SK-N-SH (cell line): ENCODE results near the gene PPP1R16B. TPM values are rescaled to one million over a fixed set of nuclear protein-coding genes. Genes with fewer than 3 reads are reported as not detected.

Experiments
- CTCF ChIA-PET: fragments of 300-600, 350-600 bp; formaldehyde crosslinking; extraction: SDS; loops from one replicate; lab custom pipeline; 2021; lab: Yijun Ruan, JAX
- POLR2A ChIA-PET: fragments of 350-600 bp; sonication (Branson Sonifier 250); formaldehyde crosslinking; extraction: SDS; loops from one replicate; lab custom pipeline; 2020; ENCODE audit warnings: antibody characterized with exemption, inconsistent platforms; lab: Yijun Ruan, JAX
- DNase-seq: peaks from one replicate; pipeline ENCODE4 v3.0.0; 2012
- H2AFZ ChIP-seq: fragments of 200-600 bp; sonication (generic); 2 replicates; pipeline ENCODE4 v1.8.1; 2016; ENCODE audit warnings: antibody characterized with exemption, mild to moderate bottlenecking, low read depth
- H3F3A ChIP-seq: fragments of 200-600 bp; sonication (generic); replicated peaks from 2 replicates; pipeline ENCODE3; 2016; ENCODE audit warnings: antibody characterized with exemption, mild to moderate bottlenecking; ENCODE audit not compliant: insufficient read depth
- H3K27ac ChIP-seq, 2 experiments: fragments of 200-500 bp in 1 of 2; fragments of 200-600 bp in 1 of 2; sonication (Bioruptor generic) in 1 of 2; sonication (generic), shearing (Covaris generic) in 1 of 2; 2 replicates each; pipeline versions ENCODE4 v1.5.1 to v1.6.1; 2014 to 2016; ENCODE audit warnings: low read depth in 2 of 2, inconsistent platforms in 1 of 2, low read length in 1 of 2, mild to moderate bottlenecking in 1 of 2, mixed read lengths in 1 of 2
- H3K27me3 ChIP-seq: fragments of 200-600 bp; sonication (generic), shearing (Covaris generic); 2 replicates; pipeline ENCODE4 v1.6.1; 2016; ENCODE audit warnings: mixed run types; ENCODE audit not compliant: insufficient read depth
- H3K36me3 ChIP-seq, 2 experiments: fragments of 200-500 bp in 1 of 2; fragments of 200-600 bp in 1 of 2; sonication (Bioruptor generic) in 1 of 2; sonication (generic) in 1 of 2; replicated peaks in 1 of 2; 2 replicates each; pipeline versions ENCODE3 to v1.5.1; 2014 to 2016; ENCODE audit warnings: low read length in 1 of 2, mild to moderate bottlenecking in 1 of 2; ENCODE audit not compliant: insufficient read depth in 2 of 2, control insufficient read depth in 1 of 2
- H3K4me1 ChIP-seq, 2 experiments: fragments of 200-500 bp in 1 of 2; fragments of 200-600 bp in 1 of 2; sonication (Bioruptor generic) in 1 of 2; sonication (generic), shearing (Covaris generic) in 1 of 2; 2 replicates each; pipeline versions ENCODE4 v1.5.1 to v1.6.1; 2014 to 2016; ENCODE audit warnings: low read depth in 1 of 2, low read length in 1 of 2, mixed run types in 1 of 2; ENCODE audit not compliant: insufficient read depth in 2 of 2, control insufficient read depth in 1 of 2
- H3K4me2 ChIP-seq: fragments of 200-600 bp; sonication (generic), shearing (Covaris generic); 2 replicates; pipeline ENCODE4 v1.6.1; 2017; ENCODE audit warnings: mixed run types
- H3K4me3 ChIP-seq, 2 experiments: fragments of 200-500 bp in 1 of 2; fragments of 200-600 bp in 1 of 2; sonication (Bioruptor generic) in 1 of 2; sonication (generic), shearing (Covaris generic) in 1 of 2; 2 replicates each; pipeline versions ENCODE4 v1.5.1 to v1.8.1; 2014 to 2016; ENCODE audit warnings: low read depth in 2 of 2, inconsistent platforms in 1 of 2, low read length in 1 of 2, mild to moderate bottlenecking in 1 of 2, mixed read lengths in 1 of 2, moderate library complexity in 1 of 2
- H3K79me2 ChIP-seq: fragments of 200-600 bp; sonication (generic); 2 replicates; pipeline ENCODE4 v1.8.1; 2017; ENCODE audit warnings: mild to moderate bottlenecking; ENCODE audit not compliant: insufficient read depth
- H3K9ac ChIP-seq: fragments of 200-600 bp; sonication (generic); 2 replicates; pipeline ENCODE4 v1.6.1; 2017; ENCODE audit warnings: mixed run types
- H3K9me2 ChIP-seq: fragments of 200-600 bp; sonication (generic); 2 replicates; pipeline ENCODE4 v1.6.1; 2017; ENCODE audit warnings: mixed run types
- H3K9me3 ChIP-seq: fragments of 200-600 bp; sonication (generic); 2 replicates; pipeline ENCODE4 v1.6.1; 2017; ENCODE audit warnings: mixed run types, mild to moderate bottlenecking, moderate library complexity
- H4K20me1 ChIP-seq: fragments of 200-600 bp; sonication (generic); 2 replicates; pipeline ENCODE4 v1.6.1; 2017; ENCODE audit warnings: mild to moderate bottlenecking, mixed run types; ENCODE audit not compliant: insufficient read depth
- CHD2 ChIP-seq: fragments of 150-350 bp; IDR thresholded peaks from 2 replicates; pipeline ENCODE4 v1.6.1; 2018; ENCODE audit warnings: low read length; ENCODE audit not compliant: partially characterized antibody
- EP300 ChIP-seq, 2 experiments: IDR thresholded peaks; 2 replicates each; pipeline versions ENCODE4 v1.4.0 to v1.6.1; 2012; ENCODE audit warnings: borderline replicate concordance in 1 of 2, low read depth in 1 of 2, low read length in 1 of 2
- EZH2phosphoT487 ChIP-seq: fragments of 200-600 bp; sonication (generic); IDR thresholded peaks from 2 replicates; pipeline ENCODE4 v1.6.1; 2017; ENCODE audit warnings: low read depth, mixed run types, mild to moderate bottlenecking, antibody characterized with exemption, moderate library complexity, borderline replicate concordance
- FOXJ3 ChIP-seq: sonication (generic); formaldehyde crosslinking; IDR thresholded peaks from 2 replicates; pipeline ENCODE4 v1.5.1; 2020; ENCODE audit warnings: mild to moderate bottlenecking, missing genetic modification reagents
- FOXM1 ChIP-seq: IDR thresholded peaks from 2 replicates; pipeline ENCODE4 v1.4.0; 2012; ENCODE audit warnings: low read depth, mild to moderate bottlenecking
- GABPA ChIP-seq: IDR thresholded peaks from 2 replicates; pipeline ENCODE4 v1.4.0; 2012; ENCODE audit warnings: low read depth, mild to moderate bottlenecking
- GATA2 ChIP-seq: sonication (generic); formaldehyde crosslinking; IDR thresholded peaks from 2 replicates; pipeline ENCODE4 v1.5.0; 2020; ENCODE audit warnings: mild to moderate bottlenecking, missing genetic modification reagents
- MEF2A ChIP-seq: IDR thresholded peaks from 2 replicates; pipeline ENCODE4 v1.4.0; 2012; ENCODE audit warnings: low read depth, borderline replicate concordance
- MXI1 ChIP-seq: IDR thresholded peaks from 2 replicates; pipeline ENCODE4 v1.6.1; 2012; ENCODE audit warnings: mild to moderate bottlenecking, low read depth, low read length, improper control_type of control experiment
- POLR2AphosphoS5 ChIP-seq: IDR thresholded peaks from 2 replicates; pipeline ENCODE4 v1.6.1; 2012; ENCODE audit warnings: low read depth, low read length
- RCOR1 ChIP-seq: fragments of 150-350 bp; IDR thresholded peaks from 2 replicates; pipeline ENCODE4 v1.6.1; 2017; ENCODE audit warnings: antibody characterized with exemption, low read length
- RFX5 ChIP-seq: IDR thresholded peaks from 2 replicates; pipeline ENCODE4 v1.6.1; 2012; ENCODE audit warnings: mild to moderate bottlenecking, improper control_type of control experiment, low read length
- RXRA ChIP-seq: IDR thresholded peaks from 2 replicates; pipeline ENCODE4 v1.4.0; 2012; ENCODE audit warnings: low read depth, mild to moderate bottlenecking, borderline replicate concordance
- TAF1 ChIP-seq: IDR thresholded peaks from 2 replicates; pipeline ENCODE4 v1.6.1; 2012; ENCODE audit warnings: low read depth, mild to moderate bottlenecking, low read length, moderate library complexity, borderline replicate concordance
- TCF12 ChIP-seq: IDR thresholded peaks from 2 replicates; pipeline ENCODE4 v1.4.0; 2012
- WGBS: methylation state at CpG from one replicate; pipeline ENCODE4 v1.1.6; 2017; ENCODE audit warnings: low lambda C conversion rate; 5-methylcytosine and 5-hydroxymethylcytosine counted together
- polyA plus RNA-seq, 3 experiments: library from polyadenylated mRNA; depleted of rRNA; stranded (reverse); fragments of >200 nt; gene quantifications; 2 replicates each; pipeline ENCODE4 v1.2.3, GENCODE V29; 2012
- TF ChIP-seq, protein P1 (sequence below): IDR thresholded peaks from 2 replicates; pipeline ENCODE4 v1.4.0; 2012; ENCODE audit warnings: low read depth, borderline replicate concordance
- TF ChIP-seq, protein P2 (sequence below): fragments of 150-350 bp; IDR thresholded peaks from 2 replicates; pipeline ENCODE4 v1.6.1; 2017; ENCODE audit warnings: antibody characterized with exemption, low read length, low read depth, borderline replicate concordance
- TF ChIP-seq, protein P3 (sequence below): IDR thresholded peaks from 2 replicates; pipeline ENCODE4 v1.6.1; 2012; ENCODE audit warnings: mild to moderate bottlenecking, low read depth, low read length, moderate library complexity
- TF ChIP-seq, protein P4 (sequence below): IDR thresholded peaks from 2 replicates; pipeline ENCODE4 v1.4.0; 2012; ENCODE audit warnings: low read depth

The PPP1R16B gene
- polyA plus RNA-seq, 1 of the 3 experiments (the other 2 are of a cell fraction): 0.28 TPM

DNA sequence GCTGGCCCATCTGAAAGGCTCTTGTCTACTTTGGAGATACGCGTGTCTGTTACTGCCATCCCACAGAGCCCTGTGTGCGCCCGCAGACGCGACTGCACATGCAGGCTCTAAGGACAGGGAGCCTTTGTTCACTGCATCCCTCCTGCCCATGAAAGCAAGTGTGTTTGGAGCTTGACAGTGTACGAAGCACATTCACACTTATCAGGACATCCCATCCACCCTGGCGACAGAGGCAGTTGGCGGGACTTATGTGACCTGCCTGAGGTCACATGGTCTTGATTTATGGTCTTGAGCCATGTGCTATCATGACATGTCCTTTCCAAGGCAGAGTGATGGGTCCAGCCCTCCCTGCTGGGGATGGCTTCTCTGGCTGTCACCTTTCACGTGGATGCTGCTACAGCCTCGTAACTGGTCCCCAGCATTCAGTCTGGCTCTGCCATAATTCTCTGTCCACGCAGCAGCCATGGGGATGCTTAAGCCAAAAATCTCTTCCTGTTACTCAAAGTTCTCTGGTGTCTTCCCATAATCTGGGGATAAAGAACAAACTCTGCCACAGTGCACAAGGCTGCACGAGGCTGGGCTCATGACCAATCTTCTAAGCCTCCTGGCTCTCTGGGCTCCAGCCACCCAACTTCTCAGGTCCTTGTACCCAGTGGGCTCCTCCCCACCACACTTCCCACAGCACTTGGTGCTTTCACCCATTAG lies 84.4 kb downstream of the PPP1R16B start:
- WGBS: 75% methylated on average over 11 of the region's 13 CpGs
- H3F3A ChIP-seq: no peaks in the 10 kb centered on the region
- H3K27me3 ChIP-seq: no peaks in the 10 kb centered on the region; the same call in 1 of the 2 replicates
- no peaks in the 10 kb centered on the region for H3K36me3 ChIP-seq
- CTCF ChIA-PET: interaction anchor here (1.0 to 6.7 kb wide), 4 partner anchors 16 to 138 kb away, joined by 3 to 58 read pairs (median 4); no protein-coding TSS in a partner anchor
- H3K27ac ChIP-seq: peak overlapping the region in 1 of 2 experiments; percentile 83; a peak in 2 of 4 replicates
- H3K9ac ChIP-seq: no peak overlapping the region
- no peaks in the 10 kb centered on the region for H3K9me2 ChIP-seq
- peaks cover 0 to 60% of the 10 kb centered on the region in 2 experiments; a peak in 1 of 4 replicates for H3K4me1 ChIP-seq
- no peak overlapping the region for H3K4me3 ChIP-seq
- H3K79me2 ChIP-seq: no peaks in the 10 kb centered on the region
- DNase-seq: peak; percentile 34
- TF ChIP-seq, protein P1, sequence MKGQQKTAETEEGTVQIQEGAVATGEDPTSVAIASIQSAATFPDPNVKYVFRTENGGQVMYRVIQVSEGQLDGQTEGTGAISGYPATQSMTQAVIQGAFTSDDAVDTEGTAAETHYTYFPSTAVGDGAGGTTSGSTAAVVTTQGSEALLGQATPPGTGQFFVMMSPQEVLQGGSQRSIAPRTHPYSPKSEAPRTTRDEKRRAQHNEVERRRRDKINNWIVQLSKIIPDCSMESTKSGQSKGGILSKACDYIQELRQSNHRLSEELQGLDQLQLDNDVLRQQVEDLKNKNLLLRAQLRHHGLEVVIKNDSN: no peak
- TF ChIP-seq FOXJ3: no peak
- TF ChIP-seq MEF2A: no peak
- no peak for TF ChIP-seq CHD2
- TF ChIP-seq GABPA: no peak
- no peak for TF ChIP-seq TAF1
- no peak for TF ChIP-seq RCOR1
- TF ChIP-seq, protein P2, sequence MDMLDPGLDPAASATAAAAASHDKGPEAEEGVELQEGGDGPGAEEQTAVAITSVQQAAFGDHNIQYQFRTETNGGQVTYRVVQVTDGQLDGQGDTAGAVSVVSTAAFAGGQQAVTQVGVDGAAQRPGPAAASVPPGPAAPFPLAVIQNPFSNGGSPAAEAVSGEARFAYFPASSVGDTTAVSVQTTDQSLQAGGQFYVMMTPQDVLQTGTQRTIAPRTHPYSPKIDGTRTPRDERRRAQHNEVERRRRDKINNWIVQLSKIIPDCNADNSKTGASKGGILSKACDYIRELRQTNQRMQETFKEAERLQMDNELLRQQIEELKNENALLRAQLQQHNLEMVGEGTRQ: no peak
- TF ChIP-seq, protein P3, sequence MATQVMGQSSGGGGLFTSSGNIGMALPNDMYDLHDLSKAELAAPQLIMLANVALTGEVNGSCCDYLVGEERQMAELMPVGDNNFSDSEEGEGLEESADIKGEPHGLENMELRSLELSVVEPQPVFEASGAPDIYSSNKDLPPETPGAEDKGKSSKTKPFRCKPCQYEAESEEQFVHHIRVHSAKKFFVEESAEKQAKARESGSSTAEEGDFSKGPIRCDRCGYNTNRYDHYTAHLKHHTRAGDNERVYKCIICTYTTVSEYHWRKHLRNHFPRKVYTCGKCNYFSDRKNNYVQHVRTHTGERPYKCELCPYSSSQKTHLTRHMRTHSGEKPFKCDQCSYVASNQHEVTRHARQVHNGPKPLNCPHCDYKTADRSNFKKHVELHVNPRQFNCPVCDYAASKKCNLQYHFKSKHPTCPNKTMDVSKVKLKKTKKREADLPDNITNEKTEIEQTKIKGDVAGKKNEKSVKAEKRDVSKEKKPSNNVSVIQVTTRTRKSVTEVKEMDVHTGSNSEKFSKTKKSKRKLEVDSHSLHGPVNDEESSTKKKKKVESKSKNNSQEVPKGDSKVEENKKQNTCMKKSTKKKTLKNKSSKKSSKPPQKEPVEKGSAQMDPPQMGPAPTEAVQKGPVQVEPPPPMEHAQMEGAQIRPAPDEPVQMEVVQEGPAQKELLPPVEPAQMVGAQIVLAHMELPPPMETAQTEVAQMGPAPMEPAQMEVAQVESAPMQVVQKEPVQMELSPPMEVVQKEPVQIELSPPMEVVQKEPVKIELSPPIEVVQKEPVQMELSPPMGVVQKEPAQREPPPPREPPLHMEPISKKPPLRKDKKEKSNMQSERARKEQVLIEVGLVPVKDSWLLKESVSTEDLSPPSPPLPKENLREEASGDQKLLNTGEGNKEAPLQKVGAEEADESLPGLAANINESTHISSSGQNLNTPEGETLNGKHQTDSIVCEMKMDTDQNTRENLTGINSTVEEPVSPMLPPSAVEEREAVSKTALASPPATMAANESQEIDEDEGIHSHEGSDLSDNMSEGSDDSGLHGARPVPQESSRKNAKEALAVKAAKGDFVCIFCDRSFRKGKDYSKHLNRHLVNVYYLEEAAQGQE: no peak
- no peak for TF ChIP-seq RFX5
- TF ChIP-seq MXI1: 0 out of 2 replicates have a peak, but pooled peaks have one; percentile 33
- TF ChIP-seq GATA2 (CRISPR knock-in tag): peak; percentile 31; the same call in 1 of the 2 replicates
- TF ChIP-seq EP300 (IDR thresholded peaks at IDR 0.05; ENCODE audit: borderline replicate concordance in 1 of 2, low read depth in 1 of 2, low read length in 1 of 2): 0 out of 4 replicates have a peak, but pooled peaks of 1 of the 2 experiments have one; percentile 31
- TF ChIP-seq EZH2phosphoT487: no peak
- no peak for TF ChIP-seq FOXM1
- no peak for TF ChIP-seq POLR2AphosphoS5
- no peak for TF ChIP-seq RXRA
- TF ChIP-seq TCF12: no peak
- TF ChIP-seq, protein P4, sequence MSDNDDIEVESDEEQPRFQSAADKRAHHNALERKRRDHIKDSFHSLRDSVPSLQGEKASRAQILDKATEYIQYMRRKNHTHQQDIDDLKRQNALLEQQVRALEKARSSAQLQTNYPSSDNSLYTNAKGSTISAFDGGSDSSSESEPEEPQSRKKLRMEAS: no peak
- H2AFZ ChIP-seq: no peak overlapping the region
- H3K9me3 ChIP-seq: no peaks in the 10 kb centered on the region
- H4K20me1 ChIP-seq: no peaks in the 10 kb centered on the region
- H3K4me2 ChIP-seq: no peak overlapping the region
- POLR2A ChIA-PET: interaction anchor here (0.6 to 1.0 kb wide), 2 partner anchors 15 to 109 kb away, joined by 3 read pairs; no protein-coding TSS in a partner anchor
